ENCODE results near the gene PIGO. TPM values are rescaled to one million over a fixed set of nuclear protein-coding genes. Genes with fewer than 3 reads are reported as not detected.
A peak's percentile ranks its signal among the peaks of the same experiment; 100 is the strongest.

PIGO gene
- total and polyA plus RNA-seq, 2 of the 8 experiments (the other 6 are each of a cell fraction or from before 2014, with no cell fraction given): 20.5 to 31.3 TPM

DNA sequence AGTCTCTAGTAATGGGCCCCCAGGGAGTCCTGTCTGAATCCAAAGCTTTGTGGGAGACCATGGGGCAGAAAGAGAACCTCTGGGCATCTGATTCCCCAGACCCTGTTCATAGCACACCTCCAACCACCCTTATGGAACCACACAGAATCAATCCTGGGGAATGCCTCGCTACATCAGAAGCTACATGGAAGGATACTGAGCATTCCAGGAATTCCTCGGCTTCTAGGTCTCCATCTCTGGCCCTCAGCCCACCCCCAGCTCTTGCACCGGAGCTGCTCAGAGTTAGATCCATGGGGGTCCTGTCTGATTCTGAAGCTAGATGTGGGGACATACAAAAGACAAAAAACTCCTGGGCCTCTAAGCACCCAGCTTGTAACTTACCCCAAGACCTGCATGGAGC is 52.3 kb downstream of the PIGO start:
- Histone ChIP-seq H3K14ac (ENCODE audit: insufficient read length) (no peak overlapping the region), H2BK20ac (ENCODE audit: low read length) (no peak overlapping the region), H2BK12ac (ENCODE audit: low read depth, low read length) (no peak overlapping the region), H2BK120ac (replicated peaks; ENCODE audit: low read depth, low read length) (no peak overlapping the region), H3K9ac (replicated peaks in 1 of 4; ENCODE audit: extremely low read depth in 1 of 4, low read depth in 3 of 4, low read length in 3 of 4) (no peak overlapping the region), H4K20me1 (replicated peaks in 1 of 2; ENCODE audit: control insufficient read depth in 1 of 2, insufficient read depth in 2 of 2, low read length in 2 of 2) (no peaks in the 10 kb centered on the region), H3K23ac (ENCODE audit: insufficient read length) (no peak overlapping the region), H3K56ac (replicated peaks; ENCODE audit: insufficient read length, low read depth, low read length) (no peak overlapping the region), H2AFZ (ENCODE audit: low read length) (no peak overlapping the region), H3K27ac (ENCODE audit: low read depth, low read length) (no peak overlapping the region), H3K36me3 (ENCODE audit: control insufficient read depth in 2 of 4, insufficient read depth in 4 of 4, low read length in 3 of 4) (peaks cover 0 to 10% (median 4%) of the 10 kb centered on the region in 4 experiments; a peak in 4 of 8 replicates), H3K18ac (ENCODE audit: extremely low read depth, low read length) (no peak overlapping the region), H3K79me2 (ENCODE audit: control insufficient read depth in 1 of 2, insufficient read depth in 2 of 2, low read length in 2 of 2) (no peaks in the 10 kb centered on the region), H3K27me3 (replicated peaks in 1 of 4; ENCODE audit: control insufficient read depth in 3 of 4, extremely low read depth in 1 of 4, insufficient read depth in 3 of 4, low read length in 3 of 4) (no peaks in the 10 kb centered on the region), H3K79me1 (ENCODE audit: low read depth, low read length) (no peaks in the 10 kb centered on the region), H2BK15ac (ENCODE audit: low read length) (no peak overlapping the region), H3K4ac (replicated peaks; ENCODE audit: insufficient read length, low read depth, low read length) (no peak overlapping the region), H3K23me2 (ENCODE audit: low read depth, low read length) (no peaks in the 10 kb centered on the region), H4K91ac (replicated peaks; ENCODE audit: insufficient read length, low read length) (no peak overlapping the region), H2AK5ac (ENCODE audit: low read depth, low read length) (no peak overlapping the region), H3K4me2 (ENCODE audit: insufficient read depth in 1 of 2, low read depth in 2 of 2, low read length in 2 of 2) (no peak overlapping the region), H2BK5ac (ENCODE audit: low read depth, low read length) (no peak overlapping the region), H4K5ac (ENCODE audit: insufficient read length, low read depth, low read length) (no peak overlapping the region), H3K4me1 (replicated peaks in 1 of 4; ENCODE audit: control insufficient read depth in 3 of 4, insufficient read depth in 4 of 4, low read length in 3 of 4) (peaks cover 0 to 2% (median 0%) of the 10 kb centered on the region in 4 experiments; a peak in 2 of 7 replicates), H3K9me3 (ENCODE audit: insufficient read depth in 2 of 2, low read depth in 1 of 2, low read length in 1 of 2) (no peaks in the 10 kb centered on the region), H4K8ac (ENCODE audit: extremely low read depth, insufficient read depth, low read length) (no peak overlapping the region), H3K4me3 (ENCODE audit: extremely low read depth in 1 of 4, insufficient read depth in 2 of 4, low read depth in 3 of 4, low read length in 4 of 4) (no peak overlapping the region)
- DNase-seq (ENCODE audit: low read depth in 1 of 2, low spot score in 2 of 2) (no peak), FAIRE-seq (no peak)
- 87% methylated on average over 3 of the region's 3 CpGs; no CpG with 5 or more reads in 1 of the 2 experiments for WGBS, 2 experiments (ENCODE audit: extremely low coverage in 1 of 2, insufficient coverage in 1 of 2, insufficient read length in 1 of 2, insufficient replicate concordance in 2 of 2, low coverage in 1 of 2, low lambda C conversion rate in 2 of 2, missing lambda C conversion rate in 1 of 2)
- CTCF ChIA-PET (ENCODE audit: partially characterized antibody): interaction anchor here (0.6 to 3.3 kb wide), 12 partner anchors 11 to 344 kb away, joined by 3 to 14 read pairs (median 4); partner anchors contain the start of genes DNAJB5 and PIGO
- TF ChIP-seq KDM4A (IDR thresholded peaks at IDR 0.05; ENCODE audit: low read depth, low read length, severe bottlenecking) (no peak), TEAD4 (IDR thresholded peaks at IDR 0.05; ENCODE audit: low read depth, low read length) (peak; percentile 98)
- POLR2A ChIA-PET (ENCODE audit: partially characterized antibody): interaction anchor here (0.7 to 2.3 kb wide), 13 partner anchors 11 to 63 kb away, joined by 3 to 12 read pairs (median 3); partner anchors contain the start of genes FANCG and VCP
